ENCODE measurements around the gene EPO. TPM values are rescaled to one million over a fixed set of nuclear protein-coding genes. Genes with fewer than 3 reads are reported as not detected.

EPO gene
- total RNA-seq, 1 experiment from 2014 or later, result not detected

Other genes with a start within 250 kb of the EPO start
- gene TSC22D4, start 241.3 kb upstream of the EPO start, total RNA-seq (2021; ENCODE audit: unreplicated experiment), result 82.6 TPM
- gene NYAP1, start 236.5 kb upstream of the EPO start, total RNA-seq (2021; ENCODE audit: unreplicated experiment), result 4.0 TPM
- 42.5 TPM for gene AGFG2, start 181.3 kb upstream of the EPO start, total RNA-seq (2021; ENCODE audit: unreplicated experiment)
- 3.0 TPM for gene SAP25, start 146.6 kb upstream of the EPO start, total RNA-seq (2021; ENCODE audit: unreplicated experiment)
- 66.4 TPM for gene LRCH4, start 134.3 kb upstream of the EPO start, total RNA-seq (2021; ENCODE audit: unreplicated experiment)
- 0.59 TPM for gene FBXO24, start 134.1 kb upstream of the EPO start, total RNA-seq (2021; ENCODE audit: unreplicated experiment)
- gene PCOLCE, start 118.1 kb upstream of the EPO start, total RNA-seq (2021; ENCODE audit: unreplicated experiment), result 13.8 TPM
- 25.0 TPM for gene MOSPD3, start 107.9 kb upstream of the EPO start, total RNA-seq (2021; ENCODE audit: unreplicated experiment)
- gene TFR2, start 78.9 kb upstream of the EPO start, total RNA-seq (2021; ENCODE audit: unreplicated experiment), result 9.1 TPM
- not detected for gene ACTL6B, start 64.0 kb upstream of the EPO start, total RNA-seq (2021; ENCODE audit: unreplicated experiment)
- gene GNB2, start 46.7 kb upstream of the EPO start, total RNA-seq (2021; ENCODE audit: unreplicated experiment), result 289 TPM
- gene GIGYF1, start 26.2 kb upstream of the EPO start, total RNA-seq (2021; ENCODE audit: unreplicated experiment), result 52.6 TPM
- 52.3 TPM for gene POP7, start 14.3 kb upstream of the EPO start, total RNA-seq (2021; ENCODE audit: unreplicated experiment)
- gene ZAN, start 13.1 kb downstream of the EPO start, total RNA-seq (2021; ENCODE audit: unreplicated experiment), result not detected
- 192 TPM for gene EPHB4, start 107.1 kb downstream of the EPO start, total RNA-seq (2021; ENCODE audit: unreplicated experiment)
- 31.1 TPM for gene SLC12A9, start 132.2 kb downstream of the EPO start, total RNA-seq (2021; ENCODE audit: unreplicated experiment)
- gene TRIP6, start 146.9 kb downstream of the EPO start, total RNA-seq (2021; ENCODE audit: unreplicated experiment), result 3.2 TPM
- gene SRRT, start 154.6 kb downstream of the EPO start, total RNA-seq (2021; ENCODE audit: unreplicated experiment), result 248 TPM
- gene UFSP1, start 169.2 kb downstream of the EPO start, total RNA-seq (2021; ENCODE audit: unreplicated experiment), result 3.3 TPM
- 10.4 TPM for gene ACHE, start 175.4 kb downstream of the EPO start, total RNA-seq (2021; ENCODE audit: unreplicated experiment)
- gene MUC3A, start 229.1 kb downstream of the EPO start, total RNA-seq (2021; ENCODE audit: unreplicated experiment), result 24.7 TPM
- gene MUC12, start 249.1 kb downstream of the EPO start, total RNA-seq (2021; ENCODE audit: unreplicated experiment), result 6.8 TPM

All from Panc1 (cell line).